Measurements from ENCODE around the gene ZNF319. TPM values are rescaled to one million over a fixed set of nuclear protein-coding genes. Genes with fewer than 3 reads are reported as not detected.

Gene ZNF319
- total and polyA plus RNA-seq, 2 donors from 2014 or later, result 2.9 to 10.9 TPM

- Histone ChIP-seq H3K9ac (ENCODE audit: low read length in 3 of 3) (no peak overlapping the region), H3K4me1 (ENCODE audit: control insufficient read depth in 2 of 3, insufficient read depth in 2 of 3, low read depth in 1 of 3, low read length in 3 of 3) (peaks cover 0 to 6% (median 5%) of the 10 kb centered on the region in 3 donors), H3K9me3 (ENCODE audit: control insufficient read depth in 2 of 3, insufficient read depth in 1 of 3, low read length in 3 of 3) (no peaks in the 10 kb centered on the region), H3K36me3 (ENCODE audit: control insufficient read depth in 2 of 3, insufficient read depth in 3 of 3, low read length in 3 of 3) (peaks cover 0 to 8% (median 3%) of the 10 kb centered on the region in 3 donors), H3K27me3 (ENCODE audit: control insufficient read depth, insufficient read depth, low read length) (no peaks in the 10 kb centered on the region), H3K27ac (ENCODE audit: low read depth in 2 of 2, low read length in 2 of 2) (no peak overlapping the region), H3K4me3 (ENCODE audit: low read length in 3 of 3) (no peak overlapping the region)
- FAIRE-seq (no peak), DNase-seq (no peak)
- intact Hi-C loops (cut with DNase I), result no loop called here
- TF ChIP-seq CTCF (IDR thresholded peaks at IDR 0.05; ENCODE audit: borderline replicate concordance, extremely low read depth, insufficient read depth), result no peak
Observed at GRCh38 chr16:58034128-58034685, 33.7 kb upstream of the ZNF319 start.

GRCh38 chr16:58032710-58033293 is 32.3 kb upstream of the ZNF319 start:
- FAIRE-seq (no peak), DNase-seq (peak in 3 of 5 donors; percentile 29 to 81 (median 33))
- intact Hi-C loops (cut with DNase I), result no loop called here
- TF ChIP-seq CTCF (IDR thresholded peaks at IDR 0.05; ENCODE audit: borderline replicate concordance, extremely low read depth, insufficient read depth), result no peak
- Histone ChIP-seq H3K4me3 (ENCODE audit: low read length in 3 of 3) (no peak overlapping the region), H3K27ac (ENCODE audit: low read depth in 2 of 2, low read length in 2 of 2) (no peak overlapping the region), H3K4me1 (ENCODE audit: control insufficient read depth in 2 of 3, insufficient read depth in 2 of 3, low read depth in 1 of 3, low read length in 3 of 3) (peaks cover 0 to 16% (median 14%) of the 10 kb centered on the region in 3 donors), H3K27me3 (ENCODE audit: control insufficient read depth, insufficient read depth, low read length) (no peaks in the 10 kb centered on the region), H3K36me3 (ENCODE audit: control insufficient read depth in 2 of 3, insufficient read depth in 3 of 3, low read length in 3 of 3) (no peaks in the 10 kb centered on the region), H3K9me3 (ENCODE audit: control insufficient read depth in 2 of 3, insufficient read depth in 1 of 3, low read length in 3 of 3) (no peaks in the 10 kb centered on the region), H3K9ac (ENCODE audit: low read length in 3 of 3) (no peak overlapping the region)

GRCh38 chr16:58031016-58031800 is 30.7 kb upstream of the ZNF319 start:
- peaks cover 0 to 16% (median 15%) of the 10 kb centered on the region in 3 donors for H3K4me1 ChIP-seq (ENCODE audit: control insufficient read depth in 2 of 3, insufficient read depth in 2 of 3, low read depth in 1 of 3, low read length in 3 of 3)
- no peaks in the 10 kb centered on the region for H3K36me3 ChIP-seq (ENCODE audit: control insufficient read depth in 2 of 3, insufficient read depth in 3 of 3, low read length in 3 of 3)
- intact Hi-C loops (cut with DNase I), result no loop called here
- H3K9ac ChIP-seq (ENCODE audit: low read length in 3 of 3), result no peak overlapping the region
- FAIRE-seq, result no peak
- no peak overlapping the region for H3K4me3 ChIP-seq (ENCODE audit: low read length in 3 of 3)
- no peaks in the 10 kb centered on the region for H3K27me3 ChIP-seq (ENCODE audit: control insufficient read depth, insufficient read depth, low read length)
- H3K9me3 ChIP-seq (ENCODE audit: control insufficient read depth in 2 of 3, insufficient read depth in 1 of 3, low read length in 3 of 3), result no peaks in the 10 kb centered on the region
- no peak overlapping the region for H3K27ac ChIP-seq (ENCODE audit: low read depth in 2 of 2, low read length in 2 of 2)
- TF ChIP-seq CTCF (IDR thresholded peaks at IDR 0.05; ENCODE audit: borderline replicate concordance, extremely low read depth, insufficient read depth), result no peak
- DNase-seq, result no peak
